Femur (tissue), 1 donor: Measurements from ENCODE around the gene MN1.

Experiments
- DNase-seq: peaks from one replicate; pipeline ENCODE4 v3.0.0-alpha.2; 2017

The MN1 gene

GRCh38 chr22:27825174-27825573 is 23.6 kb upstream of the MN1 start:
- DNase-seq = no peak

- DNase-seq = no peak
Observed at GRCh38 chr22:27823221-27823620, 21.7 kb upstream of the MN1 start.

- peak; percentile 56 for DNase-seq
Observed at GRCh38 chr22:27820896-27821866, 19.6 kb upstream of the MN1 start.

- no peak for DNase-seq
Observed at GRCh38 chr22:27816552-27816951, 15.0 kb upstream of the MN1 start.

GRCh38 chr22:27815826-27816530 is 14.4 kb upstream of the MN1 start:
- no peak for DNase-seq

- DNase-seq = no peak
Observed at GRCh38 chr22:27814993-27815392, 13.4 kb upstream of the MN1 start.

- DNase-seq = no peak
Observed at GRCh38 chr22:27811778-27812177, 10.2 kb upstream of the MN1 start.

GRCh38 chr22:27810609-27811151 is 9.1 kb upstream of the MN1 start:
- peak; percentile 91 for DNase-seq

- DNase-seq = no peak
Observed at GRCh38 chr22:27809700-27810608, 8.4 kb upstream of the MN1 start.

- no peak for DNase-seq
Observed at GRCh38 chr22:27809226-27809603, 7.7 kb upstream of the MN1 start.

GRCh38 chr22:27808451-27809225 is 7.1 kb upstream of the MN1 start:
- peak; percentile 59 for DNase-seq

- DNase-seq = no peak
Observed at GRCh38 chr22:27805841-27806240, 4.3 kb upstream of the MN1 start.

- DNase-seq = peak; percentile 74
Observed at GRCh38 chr22:27804470-27805297, 3.1 kb upstream of the MN1 start.

GRCh38 chr22:27803841-27804415 is 2.4 kb upstream of the MN1 start:
- DNase-seq = no peak

- no peak for DNase-seq
Observed at GRCh38 chr22:27802346-27803073, 954 bp upstream of the MN1 start.

GRCh38 chr22:27801202-27801615 is 347 bp downstream of the MN1 start:
- DNase-seq = no peak

GRCh38 chr22:27800250-27801201 is 1.0 kb downstream of the MN1 start:
- DNase-seq = no peak

GRCh38 chr22:27799827-27800249 is 1.7 kb downstream of the MN1 start:
- DNase-seq = no peak
